Esophagus muscularis mucosa (tissue), 4 donors: ENCODE data around the gene CIRBP. TPM values are rescaled to one million over a fixed set of nuclear protein-coding genes. Genes with fewer than 3 reads are reported as not detected.

Source experiments
- DNase-seq: peaks from one replicate; pipeline ENCODE4 v3.0.0-alpha.2; 2017; ENCODE audit errors: extremely low spot score
- H3K27ac ChIP-seq, 4 donors: fragments of 200-600 bp; sonication (generic); replicated peaks in 1 of 4; 1 replicate in 3 of 4; 2 replicates in 1 of 4; pipeline ENCODE4 v1.5.1; 2016 to 2019; ENCODE audit warnings: mild to moderate bottlenecking in 1 of 4
- H3K27me3 ChIP-seq, 4 donors: fragments of 200-600 bp; sonication (generic); one replicate each; pipeline versions ENCODE4 v1.5.1 to v1.6.0; 2016 to 2019
- H3K36me3 ChIP-seq, 4 donors: fragments of 200-600 bp; sonication (generic); one replicate each; pipeline ENCODE4 v1.5.1; 2016 to 2019
- H3K4me1 ChIP-seq, 4 donors: fragments of 200-600 bp; sonication (generic); one replicate each; pipeline ENCODE4 v1.5.1; 2016 to 2019
- H3K4me3 ChIP-seq, 4 donors: fragments of 200-600 bp; sonication (generic); 1 replicate in 2 of 4; 2 replicates in 2 of 4; pipeline ENCODE4 v1.5.1; 2016 to 2019; ENCODE audit warnings: mild to moderate bottlenecking in 4 of 4, moderate library complexity in 1 of 4
- H3K9me3 ChIP-seq, 4 donors: fragments of 200-600 bp; sonication (generic); 1 replicate in 3 of 4; 2 replicates in 1 of 4; pipeline ENCODE4 v1.5.1; 2016 to 2019
- EP300 ChIP-seq: sonication (generic); formaldehyde crosslinking; IDR thresholded peaks from one replicate; pipeline ENCODE4 v1.6.1; 2017; ENCODE audit warnings: antibody characterized with exemption
- POLR2A ChIP-seq: fragments of 450-650 bp; IDR thresholded peaks from one replicate; pipeline ENCODE4 v1.6.1; 2017; ENCODE audit warnings: antibody characterized with exemption, moderate library complexity, mild to moderate bottlenecking, low read depth
- POLR2AphosphoS5 ChIP-seq, 2 donors: sonication (generic); formaldehyde crosslinking; IDR thresholded peaks; one replicate each; pipeline ENCODE4 v1.6.1; 2017; ENCODE audit warnings: antibody characterized with exemption in 2 of 2
- WGBS: methylation state at CpG from one replicate; pipeline ENCODE4 v1.1.5; 2018; 5-methylcytosine and 5-hydroxymethylcytosine counted together
- intact Hi-C: fragments of 100-400 bp; cut with DNase I; formaldehyde crosslinking; loops from one replicate; pipeline ENCODE4 v1.15.1; 2023
- total RNA-seq, 4 donors: library from RNA; depleted of rRNA; stranded (reverse); fragments of >200 nt; gene quantifications; one replicate each; pipeline versions ENCODE4 v1.1.0 to v1.2.1, GENCODE V29; 2016
- TF ChIP-seq, protein P1 (sequence below), 3 experiments: fragments of 200-600 bp in 2 of 3; fragments of 450-650 bp in 1 of 3; sonication (generic) in 2 of 3; IDR thresholded peaks; one replicate each; pipeline ENCODE4 v1.5.1; 2017 to 2019; ENCODE audit warnings: antibody characterized with exemption in 3 of 3, mild to moderate bottlenecking in 2 of 3, moderate library complexity in 1 of 3

Gene CIRBP
- total RNA-seq, 4 donors from 2014 or later = 236 to 601 (median 429) TPM

DNA sequence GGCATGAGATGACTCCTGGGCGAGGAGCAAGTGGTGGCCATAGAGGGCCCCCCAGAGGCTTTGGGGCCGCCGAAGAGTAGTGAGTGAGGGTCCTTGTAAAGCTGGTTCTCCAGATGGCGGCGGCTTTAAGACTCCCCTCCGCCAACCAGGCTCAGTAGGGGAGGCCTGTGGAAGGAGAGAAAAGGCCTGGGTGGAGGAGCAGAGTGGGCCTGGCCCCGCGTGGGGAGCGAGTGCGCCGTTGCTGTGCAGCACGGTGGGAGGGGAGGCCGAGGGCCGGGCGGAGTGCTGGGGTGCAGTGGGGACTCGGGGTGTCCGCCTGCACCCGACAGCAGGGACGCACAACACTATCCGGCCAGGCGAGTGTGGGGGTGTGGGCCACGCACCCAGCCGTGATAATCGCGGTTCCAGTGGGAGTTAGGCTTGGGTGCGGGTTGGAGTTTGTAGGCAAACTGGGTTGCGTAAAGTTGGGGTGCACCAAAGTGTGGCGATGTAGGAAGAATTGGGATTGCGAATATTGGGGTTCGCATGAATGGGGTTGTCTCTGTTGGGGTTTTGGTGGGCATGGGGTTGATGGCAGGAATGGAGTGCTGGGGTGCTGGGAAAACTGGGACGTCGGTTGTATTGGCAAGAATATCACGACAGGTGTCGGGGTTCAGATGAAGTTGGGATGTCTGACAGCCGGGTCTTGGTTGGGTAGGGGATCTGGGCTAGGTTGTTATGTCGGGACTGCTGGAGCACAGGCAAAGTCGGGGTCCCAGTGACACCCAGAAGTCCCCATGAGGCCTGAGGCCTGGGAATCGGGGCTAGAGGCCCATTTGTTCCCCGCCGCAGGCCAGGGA, 687 bp upstream of the CIRBP start:
- Histone ChIP-seq H3K9me3 (no peaks in the 10 kb centered on the region), H3K4me1 (peaks cover 77 to 86% (median 80%) of the 10 kb centered on the region in 4 donors), H3K27me3 (no peaks in the 10 kb centered on the region), H3K36me3 (peaks cover 18 to 30% (median 28%) of the 10 kb centered on the region in 4 donors), H3K27ac (peak overlapping the region; percentile 97 to 100 (median 100)), H3K4me3 (peak overlapping the region; percentile 68 to 95 (median 86))
- no peak for TF ChIP-seq POLR2A
- TF ChIP-seq, protein P1, sequence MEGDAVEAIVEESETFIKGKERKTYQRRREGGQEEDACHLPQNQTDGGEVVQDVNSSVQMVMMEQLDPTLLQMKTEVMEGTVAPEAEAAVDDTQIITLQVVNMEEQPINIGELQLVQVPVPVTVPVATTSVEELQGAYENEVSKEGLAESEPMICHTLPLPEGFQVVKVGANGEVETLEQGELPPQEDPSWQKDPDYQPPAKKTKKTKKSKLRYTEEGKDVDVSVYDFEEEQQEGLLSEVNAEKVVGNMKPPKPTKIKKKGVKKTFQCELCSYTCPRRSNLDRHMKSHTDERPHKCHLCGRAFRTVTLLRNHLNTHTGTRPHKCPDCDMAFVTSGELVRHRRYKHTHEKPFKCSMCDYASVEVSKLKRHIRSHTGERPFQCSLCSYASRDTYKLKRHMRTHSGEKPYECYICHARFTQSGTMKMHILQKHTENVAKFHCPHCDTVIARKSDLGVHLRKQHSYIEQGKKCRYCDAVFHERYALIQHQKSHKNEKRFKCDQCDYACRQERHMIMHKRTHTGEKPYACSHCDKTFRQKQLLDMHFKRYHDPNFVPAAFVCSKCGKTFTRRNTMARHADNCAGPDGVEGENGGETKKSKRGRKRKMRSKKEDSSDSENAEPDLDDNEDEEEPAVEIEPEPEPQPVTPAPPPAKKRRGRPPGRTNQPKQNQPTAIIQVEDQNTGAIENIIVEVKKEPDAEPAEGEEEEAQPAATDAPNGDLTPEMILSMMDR (IDR thresholded peaks at IDR 0.05) = no peak
- TF ChIP-seq POLR2AphosphoS5 (IDR thresholded peaks at IDR 0.05) = no peak
- TF ChIP-seq EP300 = no peak
- 50% methylated on average over 27 of the region's 40 CpGs for WGBS
- no peak for DNase-seq
- intact Hi-C loops = no loop called here

DNA sequence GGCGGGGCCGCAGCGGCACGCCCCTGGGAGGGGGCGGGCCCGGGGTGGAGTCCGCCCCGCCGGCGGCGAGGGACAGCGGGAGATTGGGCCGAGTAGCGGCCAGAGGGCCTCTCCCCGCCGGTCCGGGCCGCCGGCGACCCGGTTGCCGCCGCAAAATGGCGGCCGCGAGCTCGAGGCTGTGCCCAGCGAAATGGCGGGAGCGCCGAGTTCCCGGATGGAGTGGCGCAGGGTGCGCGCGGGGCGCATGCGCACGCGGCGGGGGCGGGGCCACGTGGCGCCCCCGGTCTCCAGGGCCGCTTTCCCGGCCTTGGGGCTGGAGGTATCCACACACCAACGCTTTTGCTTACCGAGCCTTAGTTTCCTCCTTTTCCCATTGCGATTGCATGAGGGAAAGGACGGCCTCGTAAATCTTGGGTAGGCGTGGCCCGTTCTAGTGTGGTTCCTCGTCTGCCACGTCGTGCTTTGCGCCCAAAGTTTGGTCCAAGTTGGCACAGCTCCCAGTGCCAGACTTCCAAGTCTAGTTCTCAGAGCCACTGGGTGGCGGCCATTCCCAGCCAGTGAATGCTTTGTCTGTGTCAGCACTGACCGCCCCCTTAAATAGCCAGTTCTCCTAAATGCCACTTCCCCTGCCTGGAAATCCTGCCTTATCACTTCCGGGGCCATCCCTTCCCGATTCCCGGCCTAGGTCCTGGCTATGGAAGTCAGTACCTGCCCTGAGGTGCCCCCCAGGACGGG, 513 bp downstream of the CIRBP start:
- Histone ChIP-seq H3K27ac (peak overlapping the region; percentile 97 to 100 (median 100)), H3K4me1 (peaks cover 84 to 94% (median 91%) of the 10 kb centered on the region in 4 donors), H3K36me3 (peaks cover 30 to 42% (median 40%) of the 10 kb centered on the region in 4 donors), H3K9me3 (no peaks in the 10 kb centered on the region), H3K4me3 (peak overlapping the region; percentile 68 to 95 (median 86)), H3K27me3 (no peaks in the 10 kb centered on the region)
- no peak for DNase-seq
- intact Hi-C loops = no loop called here
- TF ChIP-seq, protein P1 (IDR thresholded peaks at IDR 0.05) = no peak
- peak; percentile 7 for TF ChIP-seq POLR2A
- peak; percentile 46 to 59 for TF ChIP-seq POLR2AphosphoS5 (IDR thresholded peaks at IDR 0.05)
- TF ChIP-seq EP300 = peak; percentile 75
- WGBS = 0% methylated on average over 20 of the region's 64 CpGs

DNA sequence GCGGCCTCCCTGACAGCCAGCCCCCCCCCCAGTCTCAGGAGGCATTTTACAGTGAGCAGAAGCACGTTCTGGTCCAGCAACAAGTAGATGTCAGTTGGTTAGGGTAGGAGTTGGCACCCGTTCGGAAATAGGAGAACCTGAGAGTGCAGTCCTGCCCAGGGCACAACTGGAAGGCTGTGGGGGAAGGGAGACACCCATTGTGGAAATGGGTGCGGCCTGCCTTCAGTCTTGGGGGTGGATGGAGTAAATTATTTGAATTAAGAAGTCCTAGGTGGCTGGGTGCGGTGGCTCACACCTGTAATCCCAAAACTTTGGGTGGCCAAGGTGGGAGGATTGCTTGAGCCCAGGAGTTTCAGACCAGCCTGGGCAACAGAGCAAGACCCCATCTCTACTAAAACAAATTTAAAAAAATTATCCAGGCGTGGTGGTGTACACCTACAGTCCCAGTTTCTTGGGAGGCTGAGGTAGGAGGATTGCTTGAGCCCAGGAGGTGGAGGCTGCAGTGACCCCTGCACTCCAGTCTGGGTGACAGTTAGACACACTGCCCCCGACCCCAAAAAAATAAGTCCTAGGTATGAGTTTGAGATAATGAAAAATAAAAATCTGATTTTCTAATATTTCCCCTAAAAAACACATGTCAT, 1.2 kb downstream of the CIRBP start:
- Histone ChIP-seq H3K4me3 (peak overlapping the region; percentile 68 to 95 (median 86)), H3K27ac (peak overlapping the region; percentile 97 to 100 (median 100)), H3K36me3 (peaks cover 34 to 47% (median 45%) of the 10 kb centered on the region in 4 donors), H3K9me3 (no peaks in the 10 kb centered on the region), H3K4me1 (peaks cover 83 to 93% (median 91%) of the 10 kb centered on the region in 4 donors), H3K27me3 (no peaks in the 10 kb centered on the region)
- WGBS = 35% methylated on average over 4 of the region's 8 CpGs
- intact Hi-C loops = no loop called here
- TF ChIP-seq POLR2A = no peak
- TF ChIP-seq, protein P1 (IDR thresholded peaks at IDR 0.05) = no peak
- no peak for TF ChIP-seq EP300
- no peak for TF ChIP-seq POLR2AphosphoS5 (IDR thresholded peaks at IDR 0.05)
- no peak for DNase-seq

DNA sequence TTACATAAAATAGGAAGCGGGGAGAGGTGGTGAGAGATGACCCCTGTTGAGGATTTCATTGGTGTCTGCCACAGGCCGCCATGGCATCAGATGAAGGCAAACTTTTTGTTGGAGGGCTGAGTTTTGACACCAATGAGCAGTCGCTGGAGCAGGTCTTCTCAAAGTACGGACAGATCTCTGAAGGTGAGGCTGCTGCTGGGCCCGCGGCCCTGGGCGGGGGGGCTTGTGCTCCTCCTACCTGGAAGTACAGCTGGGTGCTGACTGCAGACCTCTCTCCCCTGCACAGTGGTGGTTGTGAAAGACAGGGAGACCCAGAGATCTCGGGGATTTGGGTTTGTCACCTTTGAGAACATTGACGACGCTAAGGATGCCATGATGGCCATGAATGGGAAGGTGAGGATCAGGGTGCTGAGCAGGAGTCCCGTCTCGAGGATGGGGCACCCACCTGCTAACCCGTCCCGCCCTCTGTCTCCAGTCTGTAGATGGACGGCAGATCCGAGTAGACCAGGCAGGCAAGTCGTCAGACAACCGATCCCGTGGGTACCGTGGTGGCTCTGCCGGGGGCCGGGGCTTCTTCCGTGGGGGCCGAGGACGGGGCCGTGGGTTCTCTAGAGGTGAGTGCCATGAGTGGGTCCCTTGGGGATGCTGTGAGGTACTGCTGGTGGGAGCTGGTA, 1.9 kb downstream of the CIRBP start:
- H3K4me1 ChIP-seq = peaks cover 77 to 88% (median 85%) of the 10 kb centered on the region in 4 donors
- 53% methylated on average over 8 of the region's 26 CpGs for WGBS
- H3K27me3 ChIP-seq = no peaks in the 10 kb centered on the region
- DNase-seq = no peak
- H3K9me3 ChIP-seq = no peaks in the 10 kb centered on the region
- peaks cover 34 to 47% (median 45%) of the 10 kb centered on the region in 4 donors for H3K36me3 ChIP-seq
- TF ChIP-seq POLR2AphosphoS5 (IDR thresholded peaks at IDR 0.05) (no peak), EP300 (no peak), POLR2A (no peak)
- TF ChIP-seq, protein P1 (IDR thresholded peaks at IDR 0.05) = no peak
- H3K27ac ChIP-seq = peak overlapping the region; percentile 97 to 100 (median 100)
- peak overlapping the region; percentile 68 to 95 (median 86) for H3K4me3 ChIP-seq
- intact Hi-C loops = no loop called here
